Hematopoietic multipotent progenitor cell (in vitro differentiated cells): ENCODE measurements around the gene CERT1. TPM values are rescaled to one million over a fixed set of nuclear protein-coding genes. Genes with fewer than 3 reads are reported as not detected.
"Not testable (repeated sequence)": the region's sequence is repeated elsewhere in the genome, so short reads cannot be mapped to it uniquely, and the experiment has no call there.

Experiments used
- DNase-seq, 3 donors: peaks; one replicate each; pipeline ENCODE4 v3.0.0-alpha.2; 2011 to 2015; ENCODE audit warnings: low read depth in 2 of 3, low spot score in 2 of 3
- total RNA-seq: library from RNA; depleted of rRNA; stranded (reverse); fragments of >200 nt; gene quantifications from one replicate; pipeline ENCODE4 v1.2.3, GENCODE V29; 2012

The CERT1 gene
- total RNA-seq: 14.0 TPM

DNA sequence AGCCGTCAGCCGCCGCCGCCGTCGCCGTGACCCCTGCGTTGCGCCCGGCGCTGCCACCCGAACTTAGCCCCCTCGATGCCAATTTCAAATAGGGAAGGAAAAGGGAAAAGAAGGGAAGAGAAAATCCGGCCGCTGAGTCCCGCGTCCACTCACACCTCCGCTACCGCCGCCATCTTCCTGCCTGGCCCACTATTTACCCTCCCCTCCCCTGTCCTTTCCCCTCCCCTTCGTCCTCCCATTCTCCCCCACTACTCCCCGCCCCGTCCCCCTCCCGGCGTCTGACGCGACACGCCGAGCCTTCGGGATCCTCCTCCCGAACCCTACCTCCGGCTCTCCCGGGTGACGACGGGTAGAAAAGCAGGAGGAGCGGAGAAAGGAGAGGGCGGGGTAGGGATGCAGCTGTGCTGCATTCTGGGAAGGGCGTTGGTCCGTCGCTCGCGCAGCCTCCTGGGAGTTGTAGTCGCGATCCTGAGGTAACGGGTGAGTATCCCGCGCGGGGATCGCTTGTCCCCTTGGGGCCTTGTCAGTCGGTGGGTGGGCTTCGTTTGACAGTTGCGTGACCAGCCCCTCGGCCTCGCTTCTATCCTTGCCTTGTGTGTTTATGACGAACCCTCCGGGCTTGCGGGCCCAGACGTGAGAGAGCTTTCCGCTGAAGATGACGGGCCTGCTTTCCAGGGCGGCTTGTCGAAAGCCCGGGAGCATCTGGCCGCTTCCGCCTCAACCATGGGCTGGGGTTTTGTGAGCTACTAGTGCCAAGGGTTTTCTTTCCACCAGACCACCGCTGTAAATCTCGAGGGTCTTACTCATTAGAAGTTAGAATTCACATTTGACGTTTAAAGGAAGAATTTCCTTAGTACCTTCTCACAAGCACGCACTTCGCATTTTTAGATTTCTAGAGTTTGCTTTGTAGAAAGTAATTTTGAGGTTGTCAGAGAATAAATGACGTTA lies at the start of gene CERT1, which contains the start of gene POLK:
CERT1 (minus strand) TSS at position 195 of the 948 bp plus-strand sequence. CDS start 422 bp downstream, outside the sequence.
POLK (plus strand) TSS at position 457 of the 948 bp plus-strand sequence.
- DNase-seq: peak; percentile 79 to 99 (median 99)

DNA sequence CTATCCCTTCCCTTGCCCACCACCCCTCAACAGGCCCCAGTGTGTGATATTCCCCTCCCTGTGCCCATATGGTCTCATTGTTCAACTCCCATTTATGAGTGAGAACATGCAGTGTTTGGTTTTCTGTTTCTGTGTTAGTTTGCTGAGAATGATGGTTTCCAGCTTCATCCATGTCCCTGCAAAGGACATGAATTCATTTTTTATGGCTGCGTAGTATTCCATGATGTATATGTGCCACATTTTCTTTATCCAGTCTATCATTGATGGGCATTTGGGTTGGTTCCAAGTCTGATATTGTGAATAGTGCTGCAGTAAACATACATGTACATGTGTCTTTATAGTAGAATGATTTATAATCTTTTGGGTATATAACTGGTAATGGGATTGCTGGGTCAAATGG lies 49.2 kb upstream of the CERT1 start:
- not testable (repeated sequence) for DNase-seq

DNA sequence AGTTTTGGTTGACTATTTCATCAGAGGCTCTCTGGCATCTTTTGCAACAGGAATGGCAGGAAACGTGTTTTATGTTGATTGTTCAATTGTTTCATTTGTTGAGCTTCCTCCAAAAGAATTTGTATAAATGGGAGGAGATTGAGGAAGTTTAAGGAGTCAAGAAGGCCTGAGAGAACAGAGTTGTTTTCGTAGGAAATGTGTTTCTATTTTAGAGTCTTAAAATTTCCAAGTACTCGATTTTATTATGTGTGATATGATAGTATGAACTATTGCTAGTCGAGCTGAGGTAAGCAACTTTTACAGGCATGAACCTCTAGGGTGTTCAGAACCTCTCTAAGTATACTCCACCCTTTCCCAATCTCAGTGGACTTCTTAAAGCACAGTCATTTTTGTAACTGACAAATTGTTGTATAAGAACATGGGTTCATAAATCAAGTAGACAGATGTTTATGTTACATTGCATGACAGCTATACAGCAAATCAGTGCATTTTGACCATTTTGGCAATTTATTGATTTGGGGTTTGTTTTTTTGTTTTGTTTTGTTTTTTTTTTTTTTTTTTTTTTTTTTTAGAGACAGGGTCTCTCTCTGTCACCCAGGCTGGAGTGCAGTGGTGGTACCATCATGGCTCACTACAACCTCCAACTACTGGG lies 47.7 kb upstream of the CERT1 start:
- peak in 1 of 3 donors; percentile 41 for DNase-seq

DNA sequence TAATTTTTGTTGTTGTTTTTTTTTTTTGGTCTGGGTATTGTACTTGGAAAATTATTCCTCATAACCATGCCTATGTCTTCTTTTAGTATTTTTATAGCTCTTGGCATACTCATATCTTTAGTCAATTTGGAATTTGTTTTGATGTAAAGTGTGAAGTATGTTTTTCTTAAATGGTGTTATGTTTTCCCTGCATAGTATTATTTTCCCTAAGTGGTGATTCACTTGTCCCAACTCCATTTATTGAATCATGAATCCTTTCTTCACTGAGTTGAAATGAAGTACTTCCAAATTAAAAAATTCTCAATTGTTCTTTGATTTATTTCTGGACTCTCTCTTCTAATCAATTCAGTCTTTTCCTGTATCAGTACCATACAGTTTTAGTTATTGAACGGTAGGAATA lies 46.8 kb upstream of the CERT1 start:
- DNase-seq: no peak

DNA sequence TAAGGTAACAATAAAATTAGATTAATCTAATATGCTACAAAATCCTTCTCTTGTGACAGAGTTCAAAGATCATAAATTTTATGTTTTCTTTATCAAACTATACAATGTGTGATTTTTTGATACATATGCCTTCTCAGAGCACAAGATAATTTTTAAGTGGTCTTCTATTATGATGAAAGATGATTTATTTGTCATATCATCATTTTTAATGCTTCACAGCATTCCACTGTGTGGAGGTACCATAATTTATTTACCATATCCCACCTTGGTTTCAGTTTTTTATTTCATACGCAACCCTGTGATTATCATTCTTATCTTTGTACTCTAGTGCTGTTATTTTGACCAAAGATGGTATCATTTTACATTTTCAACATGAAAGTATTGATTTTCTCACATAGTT lies 41.9 kb upstream of the CERT1 start:
- DNase-seq: no peak

DNA sequence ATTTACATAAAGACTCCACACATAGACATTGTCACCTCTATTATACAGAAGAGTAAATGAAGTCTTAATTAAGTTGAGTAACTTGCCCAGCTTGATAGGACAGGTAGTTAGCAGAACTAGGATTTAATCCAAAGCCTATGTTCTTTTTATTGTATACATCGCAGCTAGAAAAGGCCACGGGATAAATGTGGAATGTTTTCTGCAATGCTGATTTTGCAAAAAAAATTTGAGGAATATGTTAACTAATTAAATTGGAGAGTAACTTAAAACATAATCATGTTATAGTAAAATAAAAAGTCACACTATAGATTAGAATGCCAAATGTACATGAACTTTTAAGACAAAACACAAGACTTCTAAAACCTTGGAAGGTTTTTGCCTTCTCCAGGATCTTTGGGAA lies 41.3 kb upstream of the CERT1 start:
- no peak for DNase-seq

GRCh38 chr5:75551471-75551870 lies 40.0 kb upstream of the CERT1 start:
- DNase-seq: no peak

DNA sequence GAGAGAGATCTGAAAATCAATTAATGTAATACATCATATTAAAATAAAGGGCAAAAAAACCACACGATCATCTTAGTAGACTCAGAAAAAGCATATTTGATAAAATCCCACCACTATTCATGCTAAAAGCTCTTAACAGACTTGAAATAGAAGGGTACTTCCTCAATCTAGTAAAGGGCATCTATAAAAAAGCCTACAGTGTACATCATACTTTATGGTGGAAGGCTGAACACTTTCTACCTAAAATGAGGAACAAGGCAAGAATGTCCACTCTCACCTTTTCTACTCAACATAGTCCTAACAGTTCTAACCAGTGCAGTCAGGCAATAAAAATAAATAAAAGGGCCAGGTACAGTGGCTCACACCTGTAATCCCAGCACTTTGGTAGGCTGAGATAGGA lies 39.2 kb upstream of the CERT1 start:
- no peak for DNase-seq

DNA sequence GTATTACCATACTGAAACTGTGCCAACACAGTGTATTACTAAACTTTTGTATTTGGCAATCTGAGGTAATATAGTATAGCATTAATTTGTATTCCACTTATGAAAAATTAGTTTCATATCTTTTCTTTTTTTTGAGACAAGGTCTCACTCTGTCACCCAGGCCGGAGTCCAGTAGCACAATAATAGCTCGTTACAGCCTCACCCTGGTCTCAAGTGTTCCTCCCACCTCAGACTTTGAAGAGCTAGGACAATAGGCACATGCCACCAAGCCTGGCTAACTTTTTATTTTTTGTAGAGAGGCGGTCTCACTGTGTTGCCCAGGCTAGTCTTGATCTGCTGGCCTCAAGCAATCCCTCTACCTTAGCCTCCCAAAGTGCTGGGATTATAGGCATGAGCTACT lies 36.4 kb upstream of the CERT1 start:
- no peak for DNase-seq

- no peak for DNase-seq
Measured at GRCh38 chr5:75546830-75547229, 35.4 kb upstream of the CERT1 start.

- no peak for DNase-seq
Measured at GRCh38 chr5:75545131-75545530, 33.7 kb upstream of the CERT1 start.

- no peak for DNase-seq
Measured at GRCh38 chr5:75538211-75538610, 26.8 kb upstream of the CERT1 start.

- no peak for DNase-seq
Measured at GRCh38 chr5:75536694-75537360, 25.4 kb upstream of the CERT1 start.

DNA sequence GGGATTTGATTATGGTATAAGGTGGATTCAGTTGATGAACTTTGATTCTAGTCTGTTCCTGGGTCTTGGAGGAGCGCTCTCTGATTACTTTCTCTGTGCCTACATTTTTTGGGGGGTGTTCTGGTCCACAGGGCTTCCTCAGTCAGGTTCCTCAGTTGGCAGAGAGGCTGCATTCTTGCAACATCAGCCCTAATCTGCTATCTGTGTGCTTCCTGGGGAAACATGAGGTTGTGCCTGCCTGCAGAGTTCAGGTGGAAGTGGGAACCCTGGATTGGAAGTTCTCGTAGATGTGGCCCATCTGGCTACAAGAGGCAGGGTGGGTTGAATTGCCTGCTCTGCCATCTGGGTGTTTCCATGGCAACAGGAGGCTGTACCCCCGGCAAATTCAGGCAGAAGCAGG lies 24.7 kb upstream of the CERT1 start:
- no peak for DNase-seq

DNA sequence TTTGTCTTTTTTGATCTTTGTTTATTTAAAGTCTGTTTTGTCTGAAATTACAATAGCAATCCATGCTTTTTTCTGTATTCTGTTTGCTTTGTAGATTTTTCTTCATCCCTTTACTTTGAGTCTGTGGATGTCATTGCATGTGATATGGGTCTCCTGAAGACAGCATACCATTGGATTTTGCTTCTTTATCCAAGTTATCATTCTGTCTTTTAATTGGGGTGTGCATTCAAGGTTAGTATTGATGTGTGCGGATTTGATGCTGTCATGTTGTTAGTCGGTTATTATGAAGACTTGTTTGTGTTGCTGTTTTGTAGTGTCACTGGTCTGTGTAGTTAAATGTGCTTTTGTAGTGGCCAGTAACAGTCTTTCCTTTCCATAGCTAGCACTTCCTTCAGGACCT lies 23.3 kb upstream of the CERT1 start:
- DNase-seq: no peak

GRCh38 chr5:75533716-75534115 lies 22.3 kb upstream of the CERT1 start:
- not testable (repeated sequence) for DNase-seq

- no peak for DNase-seq
Measured at GRCh38 chr5:75532190-75532589, 20.8 kb upstream of the CERT1 start.

DNA sequence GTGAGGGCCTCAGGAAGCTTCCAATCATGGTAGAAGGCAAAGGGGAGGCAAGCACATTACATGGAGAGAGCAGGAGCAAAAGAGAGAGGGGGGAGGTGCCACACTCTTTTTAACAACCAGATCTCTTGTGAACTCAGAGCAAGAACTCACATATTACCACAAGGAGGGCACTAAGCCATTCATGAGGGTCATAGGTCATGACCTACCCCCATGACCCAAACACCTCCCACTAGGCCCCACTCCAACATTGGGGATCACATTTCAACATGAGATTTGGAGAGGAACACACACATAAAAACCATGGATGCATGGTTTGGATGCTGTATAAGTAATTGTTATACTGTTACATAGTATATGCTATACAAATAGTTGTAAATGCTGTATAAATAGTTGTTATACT lies 17.8 kb upstream of the CERT1 start:
- no peak for DNase-seq

- peak in 1 of 3 donors; percentile 17 for DNase-seq
Measured at GRCh38 chr5:75526070-75526469, 14.6 kb upstream of the CERT1 start.

- DNase-seq: no peak
Measured at GRCh38 chr5:75525344-75525743, 13.9 kb upstream of the CERT1 start.

DNA sequence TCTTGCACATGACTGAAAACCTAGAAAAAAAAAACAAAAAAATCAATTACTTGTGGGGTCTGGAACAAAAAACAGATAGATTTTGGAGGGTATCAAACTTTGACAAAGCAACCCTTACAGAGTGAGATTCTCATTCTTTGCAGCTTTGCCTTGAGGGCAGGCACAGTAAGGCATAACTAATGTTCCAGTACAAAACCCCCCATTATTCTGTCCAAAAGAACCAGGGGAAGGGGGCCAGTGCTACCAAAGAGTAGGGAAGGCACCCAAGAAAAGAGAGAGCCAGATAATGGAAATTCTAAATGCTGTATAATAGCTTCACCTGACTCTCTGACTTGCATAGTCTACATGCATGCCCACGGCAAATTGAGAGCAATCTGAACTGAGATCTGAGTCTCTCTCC lies 13.2 kb upstream of the CERT1 start:
- DNase-seq: no peak
